Mucosa of descending colon (tissue), 3 donors: Measurements from ENCODE around the gene FAM240B. TPM values are rescaled to one million over a fixed set of nuclear protein-coding genes. Genes with fewer than 3 reads are reported as not detected.

ENCODE experiments used
- ATAC-seq: fragments of 200-7000 bp; cut with Tn5 transposase; one replicate; pipeline ENCODE4 v1.9.1; 2020; ENCODE audit warnings: mild to moderate bottlenecking, moderate library complexity
- DNase-seq, 3 donors: peaks; one replicate each; pipeline ENCODE4 v3.0.0-alpha.2; 2020
- H3K36me3 ChIP-seq: fragments of 200-600 bp; one replicate; pipeline ENCODE4 v1.8.0; 2021; ENCODE audit warnings: low read depth, mild to moderate bottlenecking
- H3K4me1 ChIP-seq: fragments of 200-600 bp; one replicate; pipeline ENCODE4 v1.8.0; 2021; ENCODE audit warnings: low read depth, mild to moderate bottlenecking
- H3K4me3 ChIP-seq: fragments of 200-600 bp; one replicate; pipeline ENCODE4 v1.8.0; 2021; ENCODE audit warnings: mild to moderate bottlenecking
- H3K9me3 ChIP-seq: fragments of 200-600 bp; one replicate; pipeline ENCODE4 v1.8.0; 2021; ENCODE audit warnings: mild to moderate bottlenecking
- CTCF ChIP-seq: fragments of 200-600 bp; IDR thresholded peaks from one replicate; pipeline ENCODE4 v1.8.0; 2022; ENCODE audit warnings: antibody characterized with exemption, mild to moderate bottlenecking
- intact Hi-C, 2 donors: fragments of 100-400 bp; cut with DNase I in 1 of 2; cut with micrococcal nuclease in 1 of 2; formaldehyde crosslinking; loops; one replicate each; pipeline versions ENCODE4 v1.11.0 to v1.11.1; 2022; cut with DNase I, micrococcal nuclease
- total RNA-seq, 3 donors: library from RNA; stranded (reverse); fragmentation: NEBNext Ultra II Directional in 2 of 3; extraction: Animal tissue kit (Norgen Biotek cat#: 25700) in 2 of 3; gene quantifications; one replicate each; pipeline versions ENCODE4 v1.2.1 to v1.2.4, GENCODE V29; 2021 to 2023
- donor health status: DM: no; HTN: no; CAD: no; lungs with moderate emphysema.
- donor health status: DM: no; HTN: no; CAD: no.
- donor health status: DM: no; HTN: yes; CAD: no.

The FAM240B gene
- total RNA-seq, 3 donors from 2014 or later: not detected

- H3K36me3 ChIP-seq: no peaks in the 10 kb centered on the region
- TF ChIP-seq CTCF: no peak
- H3K4me1 ChIP-seq: no peaks in the 10 kb centered on the region
- ATAC-seq (no peak), DNase-seq (no peak)
- no peaks in the 10 kb centered on the region for H3K9me3 ChIP-seq
- intact Hi-C loops: no loop called here
- H3K4me3 ChIP-seq: no peak overlapping the region
These were observed 19.2 kb downstream of the FAM240B start for GRCh38 chr9:38700695-38701094.

- H3K4me3 ChIP-seq: no peak overlapping the region
- ATAC-seq (no peak), DNase-seq (no peak)
- no peaks in the 10 kb centered on the region for H3K36me3 ChIP-seq
- no peaks in the 10 kb centered on the region for H3K9me3 ChIP-seq
- intact Hi-C loops: no loop called here
- TF ChIP-seq CTCF: no peak
- no peaks in the 10 kb centered on the region for H3K4me1 ChIP-seq
These were observed 20.6 kb downstream of the FAM240B start for GRCh38 chr9:38699337-38699736.

GRCh38 chr9:38697776-38698300, 22.1 kb downstream of the FAM240B start:
- TF ChIP-seq CTCF: no peak
- DNase-seq (no peak), ATAC-seq (no peak)
- intact Hi-C loops: no loop called here
- Histone ChIP-seq H3K36me3 (no peaks in the 10 kb centered on the region), H3K4me3 (no peak overlapping the region), H3K4me1 (no peaks in the 10 kb centered on the region), H3K9me3 (no peaks in the 10 kb centered on the region)

- TF ChIP-seq CTCF: no peak
- H3K4me3 ChIP-seq: no peak overlapping the region
- ATAC-seq: no peak
- DNase-seq: no peak
- H3K4me1 ChIP-seq: no peaks in the 10 kb centered on the region
- no peaks in the 10 kb centered on the region for H3K9me3 ChIP-seq
- H3K36me3 ChIP-seq: no peaks in the 10 kb centered on the region
- intact Hi-C loops: no loop called here
These were observed 22.9 kb downstream of the FAM240B start for GRCh38 chr9:38696999-38697398.

DNA sequence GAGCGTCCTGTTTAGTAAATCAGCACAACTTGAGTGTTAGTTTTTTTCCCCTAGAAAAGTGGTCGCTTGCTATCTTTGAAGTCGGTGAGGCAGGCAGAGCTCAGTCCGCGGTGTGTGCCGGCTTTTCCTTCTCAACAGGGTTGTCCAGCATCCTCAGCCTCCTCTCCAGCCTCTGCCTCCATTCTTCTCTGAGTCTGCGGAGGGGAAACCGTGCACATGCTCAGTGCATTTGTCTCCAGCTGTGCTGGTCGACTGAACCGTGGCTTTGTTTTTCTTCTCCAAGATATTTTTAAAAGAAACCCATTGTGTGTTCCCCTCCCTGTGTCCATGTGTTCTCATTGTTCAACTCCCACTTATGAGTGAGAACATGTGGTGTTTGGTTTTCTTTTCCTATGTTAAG, 25.3 kb downstream of the FAM240B start:
- DNase-seq (no peak), ATAC-seq (no peak)
- intact Hi-C loops: no loop called here
- H3K4me3 ChIP-seq: no peak overlapping the region
- H3K9me3 ChIP-seq: no peaks in the 10 kb centered on the region
- TF ChIP-seq CTCF: no peak
- no peaks in the 10 kb centered on the region for H3K4me1 ChIP-seq
- no peaks in the 10 kb centered on the region for H3K36me3 ChIP-seq

DNA sequence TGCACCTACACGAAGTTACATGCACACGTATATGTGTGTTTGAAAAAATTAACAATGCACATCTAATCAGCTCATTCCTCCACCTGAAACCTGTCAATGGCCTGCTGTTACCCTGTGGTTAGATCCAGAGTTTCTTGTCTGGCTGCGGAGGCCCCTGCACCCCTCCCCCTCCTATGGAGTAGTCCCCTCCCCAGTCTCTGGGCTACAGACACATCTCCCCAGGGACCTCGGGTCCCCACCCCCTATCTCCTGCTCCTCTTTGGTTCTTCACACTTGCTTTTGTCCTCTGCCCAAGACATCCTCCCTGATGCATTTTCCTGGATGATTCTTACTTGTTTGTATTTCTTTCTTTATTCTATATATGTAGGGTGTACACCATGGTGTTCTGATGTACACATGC, 27.2 kb downstream of the FAM240B start:
- H3K4me3 ChIP-seq: no peak overlapping the region
- H3K36me3 ChIP-seq: no peaks in the 10 kb centered on the region
- H3K4me1 ChIP-seq: no peaks in the 10 kb centered on the region
- ATAC-seq (no peak), DNase-seq (no peak)
- intact Hi-C loops: no loop called here
- no peak for TF ChIP-seq CTCF
- H3K9me3 ChIP-seq: no peaks in the 10 kb centered on the region
